ENCODE results near the gene STRBP. TPM values are rescaled to one million over a fixed set of nuclear protein-coding genes. Genes with fewer than 3 reads are reported as not detected.

STRBP gene
- total RNA-seq, 1 experiment from 2014 or later = 39.9 TPM

DNA sequence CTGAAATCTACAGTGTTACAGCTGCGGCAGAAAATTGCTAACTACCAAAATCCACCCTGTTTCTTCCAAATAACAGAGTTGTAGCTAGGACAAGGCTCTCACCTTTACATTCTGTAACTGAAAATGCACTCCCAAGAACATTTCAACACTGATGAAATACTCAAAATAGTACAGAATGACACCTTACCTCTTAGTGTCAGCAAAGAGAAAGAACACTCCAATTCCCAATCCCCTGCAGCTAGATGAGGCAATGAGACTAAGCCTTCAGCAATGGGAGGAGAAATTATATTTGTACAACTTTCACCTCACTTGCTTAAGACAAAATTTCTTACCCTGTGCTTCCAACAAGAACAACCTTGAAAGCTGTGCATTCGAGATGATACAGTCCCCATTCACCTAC is 31.2 kb downstream of the STRBP start:
- ChIA-PET CTCF (no interaction called here), POLR2A (ENCODE audit: unreplicated experiment) (interaction anchor here (0.7 kb wide), 1 partner anchor 50 kb away, joined by 3 read pairs; no protein-coding TSS in a partner anchor)
- Histone ChIP-seq H4K20me1 (ENCODE audit: insufficient read depth) (peaks cover 3% of the 10 kb centered on the region; the same call in 1 of the 2 replicates), H2AFZ (no peak overlapping the region), H3K4me3 (no peak overlapping the region), H3K9me3 (ENCODE audit: insufficient read depth, low read depth) (no peaks in the 10 kb centered on the region), H3K27me3 (ENCODE audit: insufficient read depth, low read depth) (no peaks in the 10 kb centered on the region), H3K27ac (no peak overlapping the region), H3K4me1 (replicated peaks; ENCODE audit: insufficient read depth) (no peaks in the 10 kb centered on the region), H3K36me3 (ENCODE audit: low read depth) (no peaks in the 10 kb centered on the region), H3K9me2 (ENCODE audit: insufficient read depth) (no peaks in the 10 kb centered on the region), H3F3A (ENCODE audit: insufficient read depth, low read depth) (no peaks in the 10 kb centered on the region), H3K4me2 (no peak overlapping the region), H3K79me2 (ENCODE audit: low read depth) (no peaks in the 10 kb centered on the region)
- DNase-seq = no peak
- intact Hi-C loops (cut with micrococcal nuclease; ENCODE audit: unreplicated experiment) = no loop called here
- BruUV-seq (replicated peaks) = no TSS peak
- TF ChIP-seq EZH2 (IDR thresholded peaks at IDR 0.05; ENCODE audit: low read depth) = no peak
- TF ChIP-seq, protein P1, sequence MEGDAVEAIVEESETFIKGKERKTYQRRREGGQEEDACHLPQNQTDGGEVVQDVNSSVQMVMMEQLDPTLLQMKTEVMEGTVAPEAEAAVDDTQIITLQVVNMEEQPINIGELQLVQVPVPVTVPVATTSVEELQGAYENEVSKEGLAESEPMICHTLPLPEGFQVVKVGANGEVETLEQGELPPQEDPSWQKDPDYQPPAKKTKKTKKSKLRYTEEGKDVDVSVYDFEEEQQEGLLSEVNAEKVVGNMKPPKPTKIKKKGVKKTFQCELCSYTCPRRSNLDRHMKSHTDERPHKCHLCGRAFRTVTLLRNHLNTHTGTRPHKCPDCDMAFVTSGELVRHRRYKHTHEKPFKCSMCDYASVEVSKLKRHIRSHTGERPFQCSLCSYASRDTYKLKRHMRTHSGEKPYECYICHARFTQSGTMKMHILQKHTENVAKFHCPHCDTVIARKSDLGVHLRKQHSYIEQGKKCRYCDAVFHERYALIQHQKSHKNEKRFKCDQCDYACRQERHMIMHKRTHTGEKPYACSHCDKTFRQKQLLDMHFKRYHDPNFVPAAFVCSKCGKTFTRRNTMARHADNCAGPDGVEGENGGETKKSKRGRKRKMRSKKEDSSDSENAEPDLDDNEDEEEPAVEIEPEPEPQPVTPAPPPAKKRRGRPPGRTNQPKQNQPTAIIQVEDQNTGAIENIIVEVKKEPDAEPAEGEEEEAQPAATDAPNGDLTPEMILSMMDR (conservative IDR thresholded peaks at IDR 0.05) = no peak

DNA sequence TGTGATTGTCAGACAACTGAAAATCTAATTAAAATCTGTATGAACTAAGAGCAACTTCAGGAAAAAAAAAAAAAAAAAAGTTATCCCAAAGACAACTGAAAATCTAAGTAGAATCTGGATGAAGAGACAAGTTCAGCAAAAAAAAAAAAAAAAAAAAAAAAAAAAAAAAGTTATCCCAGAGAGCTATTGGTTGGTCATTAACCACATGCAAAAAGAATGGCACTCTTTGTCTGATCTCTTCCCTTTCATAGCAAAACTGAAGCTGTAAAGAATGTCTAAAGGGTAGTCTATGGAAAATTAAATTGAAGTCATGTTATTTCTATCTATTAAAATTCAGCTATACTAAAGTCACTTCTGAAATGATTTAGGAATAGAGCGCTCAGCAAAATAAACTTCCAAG is 32.9 kb downstream of the STRBP start:
- H3K27me3 ChIP-seq (ENCODE audit: insufficient read depth, low read depth) = no peaks in the 10 kb centered on the region
- H3K9me3 ChIP-seq (ENCODE audit: insufficient read depth, low read depth) = no peaks in the 10 kb centered on the region
- H4K20me1 ChIP-seq (ENCODE audit: insufficient read depth) = no peaks in the 10 kb centered on the region; the same call in 1 of the 2 replicates
- H3K27ac ChIP-seq = no peak overlapping the region
- TF ChIP-seq EZH2 (IDR thresholded peaks at IDR 0.05; ENCODE audit: low read depth) = no peak
- TF ChIP-seq, protein P1 (conservative IDR thresholded peaks at IDR 0.05) = no peak
- ChIA-PET POLR2A (ENCODE audit: unreplicated experiment) (interaction anchor here (0.5 kb wide), 1 partner anchor 231 kb away, joined by 3 read pairs; no protein-coding TSS in a partner anchor), CTCF (interaction anchor here (0.7 to 1.1 kb wide), 2 partner anchors 34 to 626 kb away, joined by 8 to 16 read pairs; no protein-coding TSS in a partner anchor)
- no peaks in the 10 kb centered on the region for H3K4me1 ChIP-seq (replicated peaks; ENCODE audit: insufficient read depth)
- no TSS peak for BruUV-seq (replicated peaks)
- intact Hi-C loops (cut with micrococcal nuclease; ENCODE audit: unreplicated experiment) = no loop called here
- no peaks in the 10 kb centered on the region for H3K9me2 ChIP-seq (ENCODE audit: insufficient read depth)
- H3K4me3 ChIP-seq = no peak overlapping the region
- DNase-seq = no peak
- H3K36me3 ChIP-seq (ENCODE audit: low read depth) = no peaks in the 10 kb centered on the region
- no peak overlapping the region for H2AFZ ChIP-seq
- H3K79me2 ChIP-seq (ENCODE audit: low read depth) = no peaks in the 10 kb centered on the region
- H3K4me2 ChIP-seq = no peak overlapping the region
- H3F3A ChIP-seq (ENCODE audit: insufficient read depth, low read depth) = no peaks in the 10 kb centered on the region

DNA sequence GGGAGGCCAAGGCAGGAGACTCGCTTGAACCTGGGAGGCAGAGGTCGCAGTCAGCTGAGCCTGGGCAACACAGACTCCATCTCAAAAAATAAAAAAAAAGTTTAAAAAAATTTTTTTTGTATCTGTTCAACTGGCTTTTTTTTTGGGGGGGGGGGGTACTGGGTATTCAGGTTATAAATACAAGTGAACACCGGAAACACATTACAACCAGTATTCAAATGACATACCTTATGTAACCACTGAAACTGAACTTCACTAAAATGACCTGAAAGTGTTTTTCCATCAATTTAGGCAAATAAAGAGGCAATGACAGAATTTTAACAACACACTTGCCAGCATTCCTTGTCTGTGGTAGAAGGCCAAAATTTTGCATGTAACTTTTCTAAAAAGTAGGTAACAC is 33.5 kb downstream of the STRBP start:
- no TSS peak for BruUV-seq (replicated peaks)
- no peak overlapping the region for H2AFZ ChIP-seq
- ChIA-PET POLR2A (ENCODE audit: unreplicated experiment) (no interaction called here), CTCF (interaction anchor here (1.1 kb wide), 1 partner anchor 34 kb away, joined by 8 read pairs; no protein-coding TSS in a partner anchor)
- H3K4me1 ChIP-seq (replicated peaks; ENCODE audit: insufficient read depth) = no peaks in the 10 kb centered on the region
- H4K20me1 ChIP-seq (ENCODE audit: insufficient read depth) = no peaks in the 10 kb centered on the region
- H3K27ac ChIP-seq = no peak overlapping the region
- no peak for DNase-seq
- no peaks in the 10 kb centered on the region for H3K27me3 ChIP-seq (ENCODE audit: insufficient read depth, low read depth)
- H3K4me3 ChIP-seq = no peak overlapping the region
- H3K79me2 ChIP-seq (ENCODE audit: low read depth) = no peaks in the 10 kb centered on the region
- H3K4me2 ChIP-seq = no peak overlapping the region
- H3F3A ChIP-seq (ENCODE audit: insufficient read depth, low read depth) = no peaks in the 10 kb centered on the region
- H3K9me2 ChIP-seq (ENCODE audit: insufficient read depth) = no peaks in the 10 kb centered on the region
- no peaks in the 10 kb centered on the region for H3K9me3 ChIP-seq (ENCODE audit: insufficient read depth, low read depth)
- TF ChIP-seq, protein P1 (conservative IDR thresholded peaks at IDR 0.05) = no peak
- TF ChIP-seq EZH2 (IDR thresholded peaks at IDR 0.05; ENCODE audit: low read depth) = no peak
- no peaks in the 10 kb centered on the region for H3K36me3 ChIP-seq (ENCODE audit: low read depth)
- intact Hi-C loops (cut with micrococcal nuclease; ENCODE audit: unreplicated experiment) = no loop called here

All from PC-9 (cell line).